Transverse colon (tissue), 3 donors: ENCODE measurements around the gene TBL3.

Experiments
- CTCF ChIP-seq, 5 experiments: fragments of 200-600 bp in 3 of 5; fragments of 450-650 bp in 2 of 5; sonication (generic) in 3 of 5; IDR thresholded peaks; 1 replicate in 2 of 5; 2 replicates in 3 of 5; pipeline ENCODE4 v1.5.1; 2016 to 2017; ENCODE audit warnings: antibody characterized with exemption in 5 of 5, inconsistent platforms in 3 of 5, mild to moderate bottlenecking in 2 of 5, moderate library complexity in 1 of 5
- EP300 ChIP-seq: sonication (generic); formaldehyde crosslinking; IDR thresholded peaks from one replicate; pipeline ENCODE4 v1.6.1; 2017; ENCODE audit warnings: antibody characterized with exemption, low read depth
- POLR2A ChIP-seq: fragments of 450-650 bp; IDR thresholded peaks from one replicate; pipeline ENCODE4 v1.6.1; 2016; ENCODE audit warnings: antibody characterized with exemption, mild to moderate bottlenecking, moderate library complexity

DNA sequence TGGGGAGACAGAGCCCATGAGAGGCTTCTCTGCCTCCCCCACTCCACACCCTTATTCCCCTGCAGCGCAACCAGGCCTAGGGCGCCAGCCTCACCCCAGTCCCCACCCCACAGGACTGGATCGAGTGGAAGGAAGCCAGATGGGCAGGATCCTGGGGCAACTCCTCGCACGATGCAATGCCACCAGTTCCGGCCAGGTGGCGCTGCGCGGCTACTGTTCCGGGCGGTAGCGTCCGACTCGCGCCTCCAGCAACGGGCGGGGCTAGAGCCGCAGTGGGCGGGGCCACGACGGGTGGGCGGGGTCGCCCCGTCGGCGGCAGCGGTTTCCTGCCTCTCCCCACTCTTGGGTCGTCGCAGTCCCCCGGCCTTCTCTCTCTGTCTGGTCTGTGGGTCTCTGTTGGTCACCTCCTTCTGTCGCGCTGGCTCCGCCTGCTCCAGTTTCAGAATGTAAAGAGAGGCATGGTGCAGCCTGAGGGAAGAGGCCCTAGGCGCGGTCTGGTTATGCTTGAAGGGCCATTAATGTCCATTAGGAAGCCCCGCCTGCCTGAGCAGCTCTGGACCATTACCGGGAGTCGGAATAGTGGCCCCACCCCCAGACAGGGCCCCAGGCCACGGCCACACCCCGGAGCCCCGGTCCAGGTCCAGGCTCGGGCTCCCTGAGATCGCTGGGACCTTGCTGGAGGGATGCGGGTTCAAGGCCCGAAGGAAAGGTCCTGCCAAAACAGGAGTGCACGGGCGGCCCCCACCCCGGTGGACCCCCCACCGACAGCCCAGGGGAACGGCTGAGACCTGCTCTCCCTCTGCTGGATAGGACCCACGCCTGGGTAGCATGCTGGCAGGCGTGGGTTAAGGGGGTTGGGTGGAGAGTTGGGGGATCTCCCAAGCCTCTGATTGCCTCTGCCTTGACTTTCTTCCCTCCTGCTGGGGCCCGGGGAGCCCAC is 51.5 kb downstream of the TBL3 start:
- TF ChIP-seq POLR2A (peak; percentile 42), EP300 (no peak), CTCF (IDR thresholded peaks at IDR 0.05) (peak; percentile 98 to 99 (median 99))
